Islet of Langerhans (tissue), 1 donor: ENCODE data around the gene GSX1.
"Not testable (repeated sequence)": the region's sequence is repeated elsewhere in the genome, so short reads cannot be mapped to it uniquely, and the experiment has no call there.

ENCODE experiments used
- FAIRE-seq: peaks from one replicate; lab custom pipeline; 2011; peaks lifted over from hg19 to GRCh38; lab: Jason Lieb, UNC

The GSX1 gene

DNA sequence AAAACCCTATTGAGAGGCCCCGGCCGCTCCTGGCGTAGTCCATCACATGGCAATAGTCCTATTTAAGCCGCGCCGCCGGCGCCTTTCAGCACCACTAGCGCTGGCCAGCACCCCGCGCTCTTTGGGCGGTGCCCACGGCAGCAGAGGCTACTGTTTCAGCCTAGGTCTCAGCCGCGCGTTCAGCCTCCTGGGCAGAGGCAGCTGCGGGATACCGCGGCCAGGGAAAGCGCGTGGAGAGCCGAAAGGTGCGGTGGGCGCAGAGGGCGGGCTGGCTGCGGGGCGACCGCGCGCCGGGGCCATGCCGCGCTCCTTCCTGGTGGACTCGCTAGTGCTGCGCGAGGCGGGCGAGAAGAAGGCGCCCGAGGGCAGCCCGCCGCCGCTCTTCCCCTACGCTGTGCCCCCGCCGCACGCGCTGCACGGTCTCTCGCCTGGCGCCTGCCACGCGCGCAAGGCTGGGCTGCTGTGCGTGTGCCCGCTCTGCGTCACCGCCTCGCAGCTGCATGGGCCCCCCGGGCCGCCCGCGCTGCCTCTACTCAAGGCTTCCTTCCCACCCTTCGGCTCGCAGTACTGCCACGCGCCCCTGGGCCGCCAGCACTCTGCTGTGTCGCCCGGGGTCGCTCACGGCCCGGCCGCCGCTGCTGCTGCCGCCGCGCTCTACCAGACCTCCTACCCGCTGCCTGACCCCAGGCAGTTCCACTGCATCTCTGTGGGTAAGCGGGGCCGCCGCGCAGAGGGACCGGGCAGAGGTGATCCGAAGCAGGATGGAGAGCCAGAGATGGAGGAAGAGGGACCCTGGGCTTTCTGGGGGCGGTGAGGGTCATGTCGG, at the start of gene GSX1:
Gene GSX1 (plus strand): TSS at position 91 of the 826 bp plus-strand sequence. CDS start 208 bp downstream, at position 299.
- FAIRE-seq = no peak

- no peak for FAIRE-seq
Measured at GRCh38 chr13:27744801-27745200, 47.5 kb upstream of the GSX1 start.

GRCh38 chr13:27745301-27745700, 47.0 kb upstream of the GSX1 start:
- FAIRE-seq = no peak

DNA sequence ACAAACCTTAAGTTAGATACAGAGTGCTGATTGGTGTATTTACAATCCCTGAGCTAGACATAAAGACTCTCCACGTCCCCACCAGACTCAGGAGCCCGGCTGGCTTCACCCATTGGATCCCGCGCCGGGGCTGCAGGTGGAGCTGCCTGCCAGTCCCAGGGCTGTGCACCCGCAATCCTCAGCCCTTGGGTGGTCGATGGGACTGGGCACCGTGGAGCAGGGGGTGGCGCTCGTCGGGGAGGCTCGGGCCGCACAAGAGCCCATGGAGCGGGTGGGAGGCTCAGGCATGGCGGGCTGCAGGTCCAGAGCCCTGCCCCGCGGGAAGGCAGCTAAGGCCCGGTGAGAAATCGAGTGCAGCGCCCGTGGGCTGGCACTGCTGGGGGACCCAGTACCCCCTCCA, 44.1 kb upstream of the GSX1 start:
- not testable (repeated sequence) for FAIRE-seq

GRCh38 chr13:27751953-27752532, 40.2 kb upstream of the GSX1 start:
- FAIRE-seq = no peak

DNA sequence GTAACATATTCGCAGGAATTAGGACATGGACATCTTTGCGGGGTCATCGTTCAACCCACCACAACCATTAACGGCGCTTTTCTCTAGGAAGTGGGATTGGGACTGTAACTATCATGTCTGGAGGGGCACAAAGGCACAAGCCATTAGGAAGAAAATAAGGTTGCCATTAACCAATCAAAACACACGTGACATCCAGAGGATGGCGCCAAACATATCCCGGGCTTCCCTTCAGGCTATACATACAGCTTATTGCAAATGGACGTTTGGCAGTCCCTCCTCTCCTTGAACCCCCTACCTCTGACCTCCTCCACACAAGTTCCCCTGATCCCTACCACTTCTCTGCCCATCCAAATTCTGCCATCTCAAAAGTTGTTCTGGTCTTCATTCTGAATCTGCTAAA, 26.6 kb upstream of the GSX1 start:
- FAIRE-seq = no peak

GRCh38 chr13:27770809-27771208, 21.5 kb upstream of the GSX1 start:
- FAIRE-seq = no peak

GRCh38 chr13:27772651-27773425, 19.4 kb upstream of the GSX1 start:
- no peak for FAIRE-seq

DNA sequence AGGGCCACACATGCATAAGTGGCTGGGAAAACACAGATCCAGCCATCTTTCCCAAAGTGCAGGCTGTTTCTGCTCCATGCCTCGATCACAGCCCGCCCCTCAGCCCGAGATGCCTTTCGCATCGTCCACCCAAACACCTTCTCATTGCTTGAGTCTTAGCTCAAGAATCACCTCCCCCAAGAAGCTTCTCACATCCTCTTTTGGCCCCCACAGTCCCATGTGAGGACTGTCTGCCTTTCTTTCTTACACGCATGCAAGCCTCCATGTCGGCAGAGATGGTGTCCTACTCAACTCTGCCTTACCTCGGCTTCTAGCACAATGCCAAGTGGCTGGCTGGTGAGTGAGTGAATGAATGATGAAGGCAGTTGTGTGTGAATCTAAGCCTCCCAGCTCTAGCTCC, 18.1 kb upstream of the GSX1 start:
- FAIRE-seq = no peak

DNA sequence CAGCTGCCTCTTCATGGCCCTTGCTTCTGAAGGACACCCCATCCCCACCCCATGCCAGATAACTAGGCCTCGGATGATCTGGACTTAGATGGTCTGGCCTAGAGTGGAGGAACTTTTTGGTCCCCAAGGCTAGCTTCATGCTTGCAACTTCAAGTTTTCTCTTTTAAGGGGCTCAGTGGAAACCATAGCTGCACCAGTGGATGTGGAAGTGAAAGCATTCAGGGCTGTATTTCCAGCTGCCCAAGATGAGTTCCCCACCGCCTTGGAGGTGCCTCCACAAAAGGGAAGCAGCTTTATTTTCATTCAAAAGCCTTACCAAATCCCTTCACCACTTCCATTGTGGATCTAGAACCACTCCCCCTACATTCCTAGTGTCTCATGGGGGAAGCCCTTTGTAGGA, 17.6 kb upstream of the GSX1 start:
- FAIRE-seq = no peak

DNA sequence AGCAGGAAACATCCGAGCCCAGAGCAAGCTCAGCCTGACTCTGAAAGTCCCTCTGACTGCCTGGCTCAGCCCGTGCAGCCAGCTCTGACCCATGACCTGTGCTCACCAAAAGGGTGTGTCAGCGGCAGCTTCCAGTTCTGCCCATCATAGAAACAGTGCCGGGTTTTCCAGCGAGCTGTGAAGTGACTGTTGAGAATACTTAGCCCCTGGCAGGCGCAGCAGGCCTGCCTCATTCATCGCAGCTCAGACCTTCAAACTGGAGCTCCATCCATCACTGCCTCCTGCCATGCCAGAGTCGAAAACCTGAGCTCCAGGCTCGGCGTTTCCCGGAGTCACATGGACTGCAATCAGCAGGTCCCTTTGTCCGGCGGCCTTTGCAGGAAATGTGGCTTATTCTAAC, 16.3 kb upstream of the GSX1 start:
- no peak for FAIRE-seq

DNA sequence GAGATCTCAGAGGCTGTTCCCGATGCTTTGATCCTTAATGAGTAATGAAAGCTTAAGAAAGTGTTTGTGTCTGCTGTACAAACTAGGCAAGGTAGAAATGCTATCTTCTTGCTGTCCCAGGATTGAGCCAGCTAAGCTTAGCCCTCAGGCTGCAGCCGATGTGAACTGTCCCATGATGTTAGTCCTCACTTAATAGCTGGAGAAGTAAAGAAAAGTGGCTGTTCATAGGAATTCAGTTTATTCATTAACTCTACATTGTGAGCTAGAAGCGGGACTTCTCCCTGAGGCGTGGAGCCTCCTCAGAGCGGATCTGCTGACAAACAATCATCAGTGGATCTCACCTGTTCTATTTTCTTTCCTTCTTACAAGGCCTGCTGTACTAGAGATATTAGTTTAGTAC, 10.1 kb upstream of the GSX1 start:
- FAIRE-seq = no peak

DNA sequence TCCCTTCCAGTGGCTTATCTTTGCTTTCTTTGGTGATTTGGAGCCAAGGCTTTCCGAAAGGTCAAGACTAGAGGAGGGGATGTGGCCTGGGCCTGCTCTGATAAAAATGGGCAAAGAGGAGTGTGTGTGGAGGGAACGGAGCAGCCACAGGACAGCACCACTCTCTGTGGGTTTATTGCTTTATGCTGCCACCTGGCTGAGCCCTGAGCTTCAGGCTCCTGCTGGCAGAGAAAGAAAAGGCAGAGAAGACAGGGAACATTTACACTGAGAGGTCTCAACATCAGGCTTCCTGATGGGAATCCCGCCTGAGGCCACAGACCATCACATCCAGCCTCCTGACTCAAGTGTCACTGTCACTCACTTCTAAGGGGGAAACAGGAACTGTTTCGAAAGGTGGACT, 9.2 kb upstream of the GSX1 start:
- FAIRE-seq = no peak

- no peak for FAIRE-seq
Measured at GRCh38 chr13:27788271-27788670, 4.0 kb upstream of the GSX1 start.

DNA sequence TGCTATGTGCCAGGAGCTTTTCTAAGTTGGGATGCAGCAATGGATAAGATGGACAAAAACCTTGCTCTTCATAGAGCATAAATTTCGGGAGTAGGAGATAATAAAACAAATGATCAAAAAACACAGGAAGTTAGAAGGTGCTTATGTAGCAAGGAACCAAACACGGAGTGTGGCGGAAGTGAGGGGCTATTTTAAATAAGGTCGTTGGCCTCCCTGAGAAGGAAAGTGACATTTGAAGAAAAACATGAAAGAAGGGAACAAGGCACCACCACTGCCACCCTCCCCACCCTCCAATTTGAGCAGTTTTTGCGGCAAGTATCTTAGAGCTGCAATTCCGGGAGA, 3.2 kb upstream of the GSX1 start:
- no peak for FAIRE-seq

- no peak for FAIRE-seq
Measured at GRCh38 chr13:27789495-27790303, 2.6 kb upstream of the GSX1 start.

DNA sequence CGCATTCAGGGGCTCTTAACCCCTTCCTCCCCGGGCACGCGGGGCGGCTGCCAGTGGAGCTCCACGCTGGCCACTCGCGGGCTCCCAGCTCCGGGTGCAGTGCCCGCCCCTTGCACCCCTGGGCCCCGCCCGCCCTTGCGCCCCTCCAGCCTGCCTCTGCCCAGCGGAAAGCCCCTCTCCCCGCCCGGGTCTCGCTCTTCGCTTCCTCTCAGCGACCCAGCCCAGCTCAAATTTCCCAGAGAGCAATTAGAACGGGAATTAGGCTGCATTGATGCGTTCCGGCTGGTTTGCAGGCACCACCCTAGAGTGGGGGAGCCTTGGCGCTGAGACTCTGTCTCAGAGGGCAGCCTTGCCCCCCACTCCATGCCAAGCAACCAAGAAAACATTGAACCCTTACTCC, 1.8 kb upstream of the GSX1 start:
- FAIRE-seq = no peak

GRCh38 chr13:27791146-27791900, 960 bp upstream of the GSX1 start:
- no peak for FAIRE-seq

DNA sequence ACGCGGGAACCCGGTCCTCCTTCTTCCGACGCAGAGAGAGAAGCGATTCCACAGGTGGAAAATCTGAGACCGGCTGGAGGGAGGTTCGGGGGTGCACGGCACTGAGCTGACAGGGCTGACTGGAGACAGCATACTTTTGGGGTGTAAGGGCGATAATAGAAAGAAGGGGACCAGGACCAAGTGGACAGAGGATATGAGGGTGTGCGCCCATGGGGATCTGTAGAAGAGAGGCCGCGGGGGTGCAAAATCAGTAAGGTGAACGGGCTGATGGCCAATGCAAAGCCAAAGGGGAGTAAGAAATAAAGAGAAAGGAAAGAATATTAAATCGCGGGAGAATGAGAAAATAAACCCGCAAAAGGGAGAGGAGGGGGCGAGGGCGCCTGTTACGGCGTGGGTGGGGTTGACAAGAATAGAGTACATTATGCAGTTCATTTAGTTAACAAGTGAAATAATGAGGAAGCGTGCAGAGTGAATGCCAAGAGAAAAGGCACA, 336 bp upstream of the GSX1 start:
- no peak for FAIRE-seq

- no peak for FAIRE-seq
Measured at GRCh38 chr13:27793507-27794367, 1.5 kb downstream of the GSX1 start.

GRCh38 chr13:27794368-27794691, 2.0 kb downstream of the GSX1 start:
- no peak for FAIRE-seq
